ENCODE data around the gene FCRLA. TPM values are rescaled to one million over a fixed set of nuclear protein-coding genes. Genes with fewer than 3 reads are reported as not detected.

The FCRLA gene
- polyA plus RNA-seq, 1 donor (not counting 4 experiments of a cell fraction or from before 2014, with no cell fraction given): 2.0 TPM

GRCh38 chr1:161730050-161730564 lies 23.1 kb downstream of the FCRLA start:
- TF ChIP-seq CTCF (optimal IDR thresholded peaks at IDR 0.05 in 1 of 3, IDR thresholded peaks at IDR 0.05 in 1 of 3, conservative IDR thresholded peaks at IDR 0.05 in 1 of 3; ENCODE audit: extremely low read depth in 1 of 3, insufficient read depth in 2 of 3, low read length in 3 of 3) (no peak), EZH2 (IDR thresholded peaks at IDR 0.05; ENCODE audit: low read length) (no peak)
- Histone ChIP-seq H3K9me1 (ENCODE audit: control insufficient read depth, extremely low read depth, insufficient read depth, low read length) (no peaks in the 10 kb centered on the region), H3K4me1 (ENCODE audit: control insufficient read depth, extremely low read depth, insufficient read depth, low read length) (peaks cover 62% of the 10 kb centered on the region), H3K9ac (ENCODE audit: control insufficient read depth, extremely low read depth, insufficient read depth, low read length) (no peak overlapping the region), H3K27ac (ENCODE audit: control insufficient read depth, insufficient read depth, low read length) (peak overlapping the region; percentile 83), H3K27me3 (ENCODE audit: control insufficient read depth, extremely low read depth, insufficient read depth, low read length) (no peaks in the 10 kb centered on the region), H3K4me2 (ENCODE audit: control insufficient read depth, extremely low read depth, insufficient read depth, low read depth, low read length) (peak overlapping the region; percentile 54), H3K9me3 (ENCODE audit: control insufficient read depth, low read depth, low read length) (no peaks in the 10 kb centered on the region), H3K79me2 (ENCODE audit: control insufficient read depth, insufficient read depth, low read length) (no peaks in the 10 kb centered on the region), H2AFZ (ENCODE audit: control insufficient read depth, low read length) (peak overlapping the region; percentile 25), H4K20me1 (ENCODE audit: control insufficient read depth, extremely low read depth, insufficient read depth, low read length) (no peaks in the 10 kb centered on the region), H3K4me3 (ENCODE audit: control insufficient read depth in 2 of 3, extremely low read depth in 1 of 3, insufficient read depth in 2 of 3, low read depth in 1 of 3, low read length in 3 of 3) (no peak overlapping the region), H3K36me3 (ENCODE audit: control insufficient read depth in 2 of 2, extremely low read depth in 1 of 2, insufficient read depth in 2 of 2, low read length in 2 of 2) (no peaks in the 10 kb centered on the region)
- dilution Hi-C loops (cut with MboI; ENCODE audit: extremely low pct_ligation_motif_present, low sequenced_read_pairs): no loop called here
- DNase-seq (ENCODE audit: low read depth, low spot score) (no peak), FAIRE-seq (peak; percentile 67)

GRCh38 chr1:161731241-161731640 lies 24.2 kb downstream of the FCRLA start:
- FAIRE-seq: no peak

More at GRCh38 chr1:161731241-161731640, 24.2 kb downstream of the FCRLA start:
- Histone ChIP-seq H3K79me2 (ENCODE audit: control insufficient read depth, insufficient read depth, low read length) (no peaks in the 10 kb centered on the region), H3K4me2 (ENCODE audit: control insufficient read depth, extremely low read depth, insufficient read depth, low read depth, low read length) (no peak overlapping the region), H3K4me1 (ENCODE audit: control insufficient read depth, extremely low read depth, insufficient read depth, low read length) (peaks cover 67% of the 10 kb centered on the region), H3K4me3 (ENCODE audit: control insufficient read depth in 2 of 3, extremely low read depth in 1 of 3, insufficient read depth in 2 of 3, low read depth in 1 of 3, low read length in 3 of 3) (no peak overlapping the region), H3K36me3 (ENCODE audit: control insufficient read depth in 2 of 2, extremely low read depth in 1 of 2, insufficient read depth in 2 of 2, low read length in 2 of 2) (no peaks in the 10 kb centered on the region), H2AFZ (ENCODE audit: control insufficient read depth, low read length) (no peak overlapping the region), H3K27ac (ENCODE audit: control insufficient read depth, insufficient read depth, low read length) (no peak overlapping the region), H3K9ac (ENCODE audit: control insufficient read depth, extremely low read depth, insufficient read depth, low read length) (no peak overlapping the region), H3K27me3 (ENCODE audit: control insufficient read depth, extremely low read depth, insufficient read depth, low read length) (no peaks in the 10 kb centered on the region), H4K20me1 (ENCODE audit: control insufficient read depth, extremely low read depth, insufficient read depth, low read length) (no peaks in the 10 kb centered on the region), H3K9me3 (ENCODE audit: control insufficient read depth, low read depth, low read length) (no peaks in the 10 kb centered on the region), H3K9me1 (ENCODE audit: control insufficient read depth, extremely low read depth, insufficient read depth, low read length) (no peaks in the 10 kb centered on the region)
- dilution Hi-C loops (cut with MboI; ENCODE audit: extremely low pct_ligation_motif_present, low sequenced_read_pairs): no loop called here
- no peak for DNase-seq (ENCODE audit: low read depth, low spot score)
- TF ChIP-seq EZH2 (IDR thresholded peaks at IDR 0.05; ENCODE audit: low read length) (no peak), CTCF (optimal IDR thresholded peaks at IDR 0.05 in 1 of 3, IDR thresholded peaks at IDR 0.05 in 1 of 3, conservative IDR thresholded peaks at IDR 0.05 in 1 of 3; ENCODE audit: extremely low read depth in 1 of 3, insufficient read depth in 2 of 3, low read length in 3 of 3) (no peak)
